ENCODE data around the gene ZNF772.

ZNF772 gene

GRCh38 chr19:57435062-57435978 lies 42.0 kb downstream of the ZNF772 start, which contains the start of gene ZNF749:
TSS of gene ZNF749 (plus strand) at chr19:57435325. CDS start at chr19:57435579, 254 bp downstream.
- DNase-seq, result peak; percentile 77

GRCh38 chr19:57434386-57435061 lies 42.8 kb downstream of the ZNF772 start:
- DNase-seq, result no peak

GRCh38 chr19:57421037-57421436 lies 56.3 kb downstream of the ZNF772 start:
- no peak for DNase-seq

GRCh38 chr19:57419439-57419838 lies 57.9 kb downstream of the ZNF772 start:
- DNase-seq, result no peak

All from GOT3 (cell line).